K562 (cell line): ENCODE results near the gene RNH1. TPM values are rescaled to one million over a fixed set of nuclear protein-coding genes. Genes with fewer than 3 reads are reported as not detected.

Experiments used
- ATAC-seq: fragments of 200-7000 bp; cut with Tn5 transposase; 3 replicates; pipeline ENCODE4 v1.9.1; 2020; ENCODE audit warnings: moderate library complexity
- BruUV-seq: library from RNA; stranded (reverse); fragments of 400-500 nt; replicated peaks from 2 replicates; lab custom pipeline; 2021; lab: Mats Ljungman, UMichigan
- CTCF ChIA-PET: fragments of 300-600 bp; formaldehyde crosslinking; extraction: SDS; loops from one replicate; lab custom pipeline; 2021; ENCODE audit warnings: low intra/inter-chr PET ratio; lab: Yijun Ruan, JAX
- POLR2A ChIA-PET: fragments of 300-600, 350-650 bp; sonication (Branson Sonifier 250); formaldehyde crosslinking; extraction: SDS; loops from one replicate; lab custom pipeline; 2021; ENCODE audit warnings: antibody characterized with exemption, inconsistent platforms; lab: Yijun Ruan, JAX
- DNase-seq, 4 experiments: peaks; one replicate each; pipeline versions ENCODE4 v3.0.0 to v3.0.0-alpha.2; 2011 to 2018; ENCODE audit warnings: low spot score in 3 of 4, mixed read lengths in 3 of 4; ENCODE audit errors: extremely low read depth in 1 of 4
- FAIRE-seq: peaks from 2 replicates; lab custom pipeline; 2011; peaks lifted over from hg19 to GRCh38; lab: Jason Lieb, UNC
- H2AFZ ChIP-seq: 2 replicates; pipeline ENCODE4 v1.6.0; 2011; ENCODE audit warnings: low read depth, low read length, control low read depth, inconsistent platforms
- H3K27ac ChIP-seq: fragments of 200-600 bp; 3 replicates; pipeline ENCODE4 v1.8.0; 2011; ENCODE audit warnings: low read depth, mild to moderate bottlenecking, control low read depth, inconsistent platforms, low read length, moderate library complexity, mixed read lengths; ENCODE audit errors: extremely low read depth
- H3K27me3 ChIP-seq, 2 experiments: fragments of 300-600 bp in 1 of 2; 2 replicates in 1 of 2; 3 replicates in 1 of 2; pipeline versions ENCODE4 v1.6.0 to v1.8.0; 2011; ENCODE audit warnings: inconsistent platforms in 2 of 2, low read length in 2 of 2, mild to moderate bottlenecking in 1 of 2, mixed read lengths in 1 of 2, moderate library complexity in 1 of 2; ENCODE audit not compliant: control insufficient read depth in 2 of 2, insufficient read depth in 2 of 2
- H3K36me3 ChIP-seq: fragments of 300-600 bp; 3 replicates; pipeline ENCODE4 v1.8.0; 2011; ENCODE audit warnings: mild to moderate bottlenecking, low read length, inconsistent platforms; ENCODE audit not compliant: control insufficient read depth, insufficient read depth
- H3K4me1 ChIP-seq, 2 experiments: fragments of 200-600 bp in 1 of 2; replicated peaks in 1 of 2; 2 replicates in 1 of 2; 3 replicates in 1 of 2; pipeline versions ENCODE4 v1.5.1 to v1.8.0; 2011; ENCODE audit warnings: inconsistent platforms in 2 of 2, low read length in 2 of 2, mild to moderate bottlenecking in 1 of 2, mixed read lengths in 1 of 2, moderate library complexity in 1 of 2; ENCODE audit not compliant: control insufficient read depth in 2 of 2, insufficient read depth in 2 of 2
- H3K4me2 ChIP-seq: 2 replicates; pipeline ENCODE4 v1.6.1; 2011; ENCODE audit warnings: low read length, control low read depth, inconsistent platforms, mixed read lengths; ENCODE audit not compliant: insufficient read depth
- H3K4me3 ChIP-seq: fragments of 200-600 bp; sonication (generic), shearing (Covaris generic); 2 replicates; pipeline ENCODE4 v1.5.1; 2016; ENCODE audit warnings: control low read depth, inconsistent platforms
- H3K79me2 ChIP-seq: fragments of 200-600 bp; 3 replicates; pipeline ENCODE4 v1.8.0; 2011; ENCODE audit warnings: low read length, inconsistent platforms; ENCODE audit not compliant: control insufficient read depth, insufficient read depth
- H3K9ac ChIP-seq, 2 experiments: 2 replicates each; pipeline versions ENCODE4 v1.6.0 to v1.6.1; 2011; ENCODE audit warnings: low read depth in 2 of 2, low read length in 2 of 2, control low read depth in 1 of 2, inconsistent platforms in 1 of 2, mild to moderate bottlenecking in 1 of 2, mixed read lengths in 1 of 2; ENCODE audit not compliant: insufficient read depth in 1 of 2
- H3K9me1 ChIP-seq: one replicate; pipeline ENCODE4 v1.6.0; 2011; ENCODE audit warnings: inconsistent platforms, mild to moderate bottlenecking, low read length, moderate library complexity; ENCODE audit not compliant: control insufficient read depth, insufficient read depth
- H3K9me3 ChIP-seq: replicated peaks from 2 replicates; pipeline ENCODE4 v1.5.1; 2011; ENCODE audit warnings: low read depth, low read length, inconsistent platforms; ENCODE audit not compliant: control insufficient read depth, insufficient read depth
- H4K20me1 ChIP-seq: replicated peaks from 2 replicates; pipeline ENCODE4 v1.6.1; 2011; ENCODE audit warnings: low read length, inconsistent platforms, mixed read lengths; ENCODE audit not compliant: control insufficient read depth, insufficient read depth
- BHLHE40 ChIP-seq: IDR thresholded peaks from 2 replicates; pipeline ENCODE4 v1.6.1; 2011; ENCODE audit warnings: low read length, improper control_type of control experiment
- KLF1 ChIP-seq: fragments of 450-650 bp; IDR thresholded peaks from 2 replicates; pipeline ENCODE4 v1.6.1; 2016; ENCODE audit warnings: missing genetic modification characterization, missing compliant biosample characterization
- RBM22 ChIP-seq: fragments of 200-400 bp; formaldehyde crosslinking; IDR thresholded peaks from 2 replicates; pipeline ENCODE4 v1.6.1; 2018; ENCODE audit warnings: low read length, low read depth; ENCODE audit not compliant: poor library complexity, severe bottlenecking
- WGBS: fragments of 100-300 bp; shearing (Covaris generic); methylation state at CpG from one replicate; pipeline ENCODE4 v1.1.6; 2016; ENCODE audit warnings: low coverage, mixed read lengths; ENCODE audit not compliant: insufficient coverage; ENCODE audit errors: missing lambda C conversion rate; 5-methylcytosine and 5-hydroxymethylcytosine counted together
- in situ Hi-C: fragments of 300-500 bp; cut with MboI; formaldehyde crosslinking; loops from 4 replicates; pipeline ENCODE4 v1.15.0; 2018; ENCODE audit warnings: inconsistent platforms, mixed read lengths
- intact Hi-C: fragments of 100-400 bp; cut with micrococcal nuclease; formaldehyde crosslinking; loops from 2 replicates; pipeline ENCODE4 v1.14.2; 2022
- polyA plus RNA-seq, 8 experiments: library from polyadenylated mRNA; depleted of rRNA in 4 of 8; stranded (reverse) in 5 of 8; unstranded in 3 of 8; fragments of >200 nt; fragmentation: Nextera tagmentation in 2 of 8; fragmentation: Illumina TruSeq in 1 of 8; extraction: Ambion mirVana in 2 of 8; extraction: Trizol in 1 of 8; gene quantifications; 2 replicates each; pipeline versions ENCODE4 v1.2.1 to v1.2.3, GENCODE V29; 2011 to 2014; ENCODE audit warnings: inconsistent platforms in 1 of 8, missing spikeins in 1 of 8
- total RNA-seq, 7 experiments: library from RNA; depleted of rRNA in 6 of 7; stranded (reverse); fragments of >200 nt in 6 of 7; fragmentation: Illumina TruSeq in 2 of 7; extraction: Trizol in 2 of 7; gene quantifications; 2 replicates each; pipeline versions ENCODE4 v1.2.1 to v1.2.3, GENCODE V29; 2011 to 2021; ENCODE audit warnings: low replicate concordance in 1 of 7
- TF ChIP-seq, protein P1 (sequence below): fragments of 450-650 bp; formaldehyde crosslinking; IDR thresholded peaks from 2 replicates; pipeline ENCODE4 v1.4.0; 2020; ENCODE audit warnings: mild to moderate bottlenecking, moderate library complexity

The RNH1 gene
- total and polyA plus RNA-seq, 9 of the 15 experiments (the other 6 are each of a cell fraction or from before 2014, with no cell fraction given), result 2.5 to 160 (median 44.3) TPM

DNA sequence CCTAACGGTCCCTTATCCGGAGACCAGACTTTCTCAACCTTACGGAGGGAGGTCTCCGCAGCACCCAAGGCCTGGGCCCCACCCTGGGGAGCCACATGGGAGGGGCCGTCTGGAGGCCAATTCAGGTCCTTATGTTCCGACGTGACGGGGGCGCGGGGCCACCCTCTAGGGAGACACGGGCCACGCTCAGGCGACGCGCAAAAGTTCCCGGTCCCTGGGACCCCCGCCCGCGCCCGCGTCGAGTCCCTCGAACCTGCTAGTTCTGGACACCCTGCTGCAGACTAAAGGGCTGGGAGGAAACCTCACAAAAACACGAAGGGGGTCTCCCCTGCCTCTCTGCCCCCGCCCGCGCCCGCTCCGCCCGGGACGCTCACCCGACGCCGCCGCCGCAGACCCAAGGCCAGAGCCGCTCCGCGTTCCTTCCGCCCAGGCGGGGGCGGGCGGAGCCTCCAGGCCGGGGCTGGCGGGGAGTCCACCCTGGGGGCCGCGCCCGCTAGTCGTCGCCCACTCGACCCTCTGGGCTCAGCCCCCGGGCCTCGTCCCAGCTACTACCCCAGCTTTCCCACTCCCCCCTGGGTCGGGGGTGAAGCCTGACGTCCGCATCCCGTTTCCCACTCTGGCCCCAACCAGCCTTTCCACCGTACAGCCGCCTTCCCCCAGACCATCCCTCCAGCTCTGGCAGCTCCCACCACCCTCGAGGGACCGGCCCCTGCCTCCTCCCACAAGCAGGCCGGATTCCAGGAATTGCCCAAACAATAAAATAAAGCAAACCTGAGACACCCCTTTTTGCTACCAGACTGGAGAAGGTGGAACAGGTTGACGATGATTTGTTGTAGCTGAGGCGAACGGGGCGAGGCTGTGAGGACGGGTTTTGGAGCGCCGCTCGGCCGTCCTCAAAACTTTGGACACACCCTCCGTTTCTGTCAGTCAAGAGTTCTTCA is 2.7 kb downstream of the RNH1 start (continued):
- TF ChIP-seq, protein P1, sequence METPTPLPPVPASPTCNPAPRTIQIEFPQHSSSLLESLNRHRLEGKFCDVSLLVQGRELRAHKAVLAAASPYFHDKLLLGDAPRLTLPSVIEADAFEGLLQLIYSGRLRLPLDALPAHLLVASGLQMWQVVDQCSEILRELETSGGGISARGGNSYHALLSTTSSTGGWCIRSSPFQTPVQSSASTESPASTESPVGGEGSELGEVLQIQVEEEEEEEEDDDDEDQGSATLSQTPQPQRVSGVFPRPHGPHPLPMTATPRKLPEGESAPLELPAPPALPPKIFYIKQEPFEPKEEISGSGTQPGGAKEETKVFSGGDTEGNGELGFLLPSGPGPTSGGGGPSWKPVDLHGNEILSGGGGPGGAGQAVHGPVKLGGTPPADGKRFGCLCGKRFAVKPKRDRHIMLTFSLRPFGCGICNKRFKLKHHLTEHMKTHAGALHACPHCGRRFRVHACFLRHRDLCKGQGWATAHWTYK (CRISPR knock-in tag), result peak; percentile 35; the same call in 1 of the 2 replicates
- TF ChIP-seq RBM22 (peak; percentile 56), KLF1 (tag) (no peak), BHLHE40 (0 out of 2 replicates have a peak, but pooled peaks have one; percentile 3)

DNA sequence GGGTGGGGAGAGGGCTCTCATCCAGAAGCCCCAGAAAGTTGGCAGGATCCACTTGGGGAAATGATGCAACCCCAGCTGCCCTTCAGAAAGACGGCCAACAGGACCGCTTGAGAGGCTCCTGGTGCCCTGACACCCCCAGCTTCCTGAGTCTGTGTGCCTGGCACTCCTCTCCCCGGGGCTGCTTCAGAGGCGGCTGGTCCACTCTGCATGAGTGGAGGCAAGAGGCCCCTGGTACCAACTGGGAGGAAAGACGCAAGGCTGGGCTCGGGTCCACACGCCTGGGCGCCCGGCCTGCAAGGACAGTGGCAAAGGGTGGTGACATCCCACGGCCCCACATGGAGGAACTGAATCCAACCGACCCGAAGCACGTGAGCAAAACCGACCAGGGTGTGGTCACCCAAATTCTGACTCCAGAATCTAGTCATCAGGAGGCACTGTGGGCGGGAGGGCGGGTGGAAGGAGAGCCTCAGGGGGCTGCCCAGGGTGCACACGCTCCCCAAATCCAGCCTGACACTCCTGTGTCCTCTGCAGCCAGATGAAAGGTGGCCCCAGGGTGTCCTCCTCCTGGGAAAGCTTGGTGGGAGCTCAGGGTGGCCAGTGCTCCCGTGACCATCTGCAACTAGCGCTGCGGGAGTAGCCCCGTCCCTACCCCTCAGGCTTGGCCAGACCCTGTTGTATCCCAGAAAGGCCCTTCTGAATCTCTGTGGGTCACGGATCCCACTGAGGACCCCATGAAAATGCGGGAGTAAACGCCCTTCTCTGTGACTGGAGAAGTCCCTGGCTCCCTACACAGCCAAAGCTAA is 3.7 kb downstream of the RNH1 start:
- WGBS, result 33% methylated on average over 18 of the region's 24 CpGs
- H3K4me2 ChIP-seq, result peak overlapping the region; percentile 99
- peak overlapping the region; percentile 98 for H3K27ac ChIP-seq
- H3K4me1 ChIP-seq, result peaks cover 11 to 74% of the 10 kb centered on the region in 2 experiments
- peak; percentile 58 to 75 (median 62) for DNase-seq
- H3K79me2 ChIP-seq, result peaks cover 68% of the 10 kb centered on the region
- POLR2A ChIA-PET, result interaction anchor here (0.8 to 2.9 kb wide), 2 partner anchors 11 to 68 kb away, joined by 3 to 11 read pairs; no protein-coding TSS in a partner anchor
- peak overlapping the region; percentile 0; the same call in 1 of the 2 replicates for H2AFZ ChIP-seq
- peaks cover 50% of the 10 kb centered on the region; the same call in 2 of the 3 replicates for H3K36me3 ChIP-seq
- H3K27me3 ChIP-seq, result no peaks in the 10 kb centered on the region
- intact Hi-C loops (no loop called here), in situ Hi-C loops (loop anchor here (5.0 kb wide), 1 partner anchor 51 kb away; the partner anchor contains the start of gene PTDSS2)
- H4K20me1 ChIP-seq, result no peaks in the 10 kb centered on the region
- no TSS peak for BruUV-seq
- CTCF ChIA-PET, result no interaction called here
- peak overlapping the region; percentile 97 to 100 for H3K9ac ChIP-seq
- ATAC-seq, result peak; percentile 0; the same call in 1 of the 3 replicates
- peak overlapping the region; percentile 93 for H3K4me3 ChIP-seq
- H3K9me1 ChIP-seq, result no peaks in the 10 kb centered on the region
- FAIRE-seq, result no peak
- no peaks in the 10 kb centered on the region for H3K9me3 ChIP-seq
